ENCODE results near the gene EML5. TPM values are rescaled to one million over a fixed set of nuclear protein-coding genes. Genes with fewer than 3 reads are reported as not detected.

Gene EML5
- total and polyA plus RNA-seq, 2 donors (not counting 3 experiments of a cell fraction or from before 2014, with no cell fraction given): not detected

DNA sequence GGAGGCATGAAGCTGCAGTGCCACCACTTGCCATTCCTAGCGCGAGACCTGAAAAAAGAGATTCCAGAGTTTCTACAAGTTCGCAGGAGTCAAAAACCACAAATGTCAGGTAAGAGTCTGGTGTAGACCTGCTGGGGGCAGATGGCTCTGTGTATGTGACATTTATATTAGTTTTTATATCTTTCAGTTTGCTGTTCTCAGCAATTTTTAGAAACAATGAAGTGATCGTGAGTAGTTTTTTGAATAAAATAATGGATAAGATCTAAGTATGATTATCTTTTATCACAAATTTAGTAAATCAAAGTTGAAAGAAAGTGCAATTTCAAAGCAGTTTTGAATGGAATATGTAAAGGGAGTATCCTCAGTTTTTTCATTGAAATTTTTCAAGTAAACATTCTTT, 220.6 kb downstream of the EML5 start:
- H3K4me3 ChIP-seq (replicated peaks in 1 of 3; ENCODE audit: insufficient read depth in 1 of 3, low read depth in 1 of 3, low read length in 3 of 3): no peak overlapping the region
- DNase-seq (ENCODE audit: low read depth, low spot score) (no peak), FAIRE-seq (no peak)
- no TSS peak for BruUV-seq (replicated peaks)
- ChIA-PET CTCF (interaction anchor here (0.9 kb wide), 1 partner anchor 97 kb away, joined by 3 read pairs; no protein-coding TSS in a partner anchor), POLR2A (no interaction called here)
- no peaks in the 10 kb centered on the region for H3K4me1 ChIP-seq (ENCODE audit: control insufficient read depth, extremely low read depth, insufficient read depth, low read length)
- H4K20me1 ChIP-seq (replicated peaks; ENCODE audit: control insufficient read depth, extremely low read depth, insufficient read depth, low read length): no peaks in the 10 kb centered on the region
- H3K9me1 ChIP-seq (replicated peaks; ENCODE audit: control insufficient read depth, extremely low read depth, insufficient read depth, low read length): no peaks in the 10 kb centered on the region
- H3K79me2 ChIP-seq (ENCODE audit: control insufficient read depth, insufficient read depth, low read length): no peaks in the 10 kb centered on the region
- H3K4me2 ChIP-seq (ENCODE audit: insufficient read depth, low read length): no peak overlapping the region
- no peak overlapping the region for H3K27ac ChIP-seq (ENCODE audit: insufficient read depth, low read depth, low read length)
- no peak overlapping the region for H2AFZ ChIP-seq (ENCODE audit: low read depth, low read length)
- H3K9ac ChIP-seq (replicated peaks; ENCODE audit: extremely low read depth, insufficient read depth, low read length): no peak overlapping the region
- TF ChIP-seq EZH2 (IDR thresholded peaks at IDR 0.05; ENCODE audit: borderline replicate concordance, low read depth, low read length, severe bottlenecking) (no peak), JUN (IDR thresholded peaks at IDR 0.05; ENCODE audit: borderline replicate concordance, insufficient read depth, insufficient read length, low read depth) (no peak), POLR2A (IDR thresholded peaks at IDR 0.05; ENCODE audit: low read depth, low read length) (no peak), GATA2 (IDR thresholded peaks at IDR 0.05; ENCODE audit: insufficient read depth, insufficient read length, low read depth, low read length) (no peak), POLR2AphosphoS5 (IDR thresholded peaks at IDR 0.05; ENCODE audit: insufficient read depth, low read depth, low read length) (no peak), FOS (IDR thresholded peaks at IDR 0.05; ENCODE audit: borderline replicate concordance, insufficient read depth, low read length) (no peak), MYC (IDR thresholded peaks at IDR 0.05; ENCODE audit: low read depth, low read length) (no peak)
- TF ChIP-seq, protein P1, sequence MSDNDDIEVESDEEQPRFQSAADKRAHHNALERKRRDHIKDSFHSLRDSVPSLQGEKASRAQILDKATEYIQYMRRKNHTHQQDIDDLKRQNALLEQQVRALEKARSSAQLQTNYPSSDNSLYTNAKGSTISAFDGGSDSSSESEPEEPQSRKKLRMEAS (IDR thresholded peaks at IDR 0.05; ENCODE audit: insufficient read depth, insufficient read length): no peak
- TF ChIP-seq, protein P2, sequence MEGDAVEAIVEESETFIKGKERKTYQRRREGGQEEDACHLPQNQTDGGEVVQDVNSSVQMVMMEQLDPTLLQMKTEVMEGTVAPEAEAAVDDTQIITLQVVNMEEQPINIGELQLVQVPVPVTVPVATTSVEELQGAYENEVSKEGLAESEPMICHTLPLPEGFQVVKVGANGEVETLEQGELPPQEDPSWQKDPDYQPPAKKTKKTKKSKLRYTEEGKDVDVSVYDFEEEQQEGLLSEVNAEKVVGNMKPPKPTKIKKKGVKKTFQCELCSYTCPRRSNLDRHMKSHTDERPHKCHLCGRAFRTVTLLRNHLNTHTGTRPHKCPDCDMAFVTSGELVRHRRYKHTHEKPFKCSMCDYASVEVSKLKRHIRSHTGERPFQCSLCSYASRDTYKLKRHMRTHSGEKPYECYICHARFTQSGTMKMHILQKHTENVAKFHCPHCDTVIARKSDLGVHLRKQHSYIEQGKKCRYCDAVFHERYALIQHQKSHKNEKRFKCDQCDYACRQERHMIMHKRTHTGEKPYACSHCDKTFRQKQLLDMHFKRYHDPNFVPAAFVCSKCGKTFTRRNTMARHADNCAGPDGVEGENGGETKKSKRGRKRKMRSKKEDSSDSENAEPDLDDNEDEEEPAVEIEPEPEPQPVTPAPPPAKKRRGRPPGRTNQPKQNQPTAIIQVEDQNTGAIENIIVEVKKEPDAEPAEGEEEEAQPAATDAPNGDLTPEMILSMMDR (IDR thresholded peaks at IDR 0.05; ENCODE audit: extremely low read depth in 1 of 2, insufficient read depth in 1 of 2, low read depth in 1 of 2, low read length in 2 of 2): no peak
- intact Hi-C loops (cut with micrococcal nuclease) (no loop called here), dilution Hi-C loops (cut with MboI; ENCODE audit: extremely low pct_ligation_motif_present, low sequenced_read_pairs) (no loop called here)
- no peaks in the 10 kb centered on the region for H3K9me3 ChIP-seq (replicated peaks; ENCODE audit: control insufficient read depth, insufficient read depth, low read length)
- H3K27me3 ChIP-seq (ENCODE audit: control insufficient read depth in 2 of 2, insufficient read depth in 2 of 2, low read length in 2 of 2): no peaks in the 10 kb centered on the region
- H3K36me3 ChIP-seq (ENCODE audit: control insufficient read depth in 2 of 2, extremely low read depth in 1 of 2, insufficient read depth in 2 of 2, low read length in 2 of 2): peaks cover 24 to 25% of the 10 kb centered on the region in 2 experiments

All from endothelial cell of umbilical vein (primary cell).